ENCODE data around the gene EPS8L2. TPM values are rescaled to one million over a fixed set of nuclear protein-coding genes. Genes with fewer than 3 reads are reported as not detected.

The EPS8L2 gene
- total and polyA plus RNA-seq, 9 of the 15 experiments (the other 6 are each of a cell fraction or from before 2014, with no cell fraction given), result 0.75 to 17.0 (median 3.7) TPM

GRCh38 chr11:694563-695287 is 11.3 kb upstream of the EPS8L2 start, which contains the start of gene DEAF1 (continued):
- no peak for TF ChIP-seq POLR3A (IDR thresholded peaks at IDR 0.05; ENCODE audit: borderline replicate concordance, extremely low read depth, insufficient read depth, insufficient read length)
- no peak for TF ChIP-seq HOXB6 (CRISPR knock-in tag; IDR thresholded peaks at IDR 0.05; ENCODE audit: borderline replicate concordance)
- no peak for TF ChIP-seq NR2F6 (CRISPR knock-in tag; IDR thresholded peaks at IDR 0.05)
- TF ChIP-seq FOXJ2 (tag; IDR thresholded peaks at IDR 0.05), result no peak
- TF ChIP-seq TBP (optimal IDR thresholded peaks at IDR 0.05; ENCODE audit: low read depth, low read length), result peak; percentile 47
- no peak for TF ChIP-seq BHLHE40 (IDR thresholded peaks at IDR 0.05; ENCODE audit: low read length)
- TF ChIP-seq CHD1 (IDR thresholded peaks at IDR 0.05; ENCODE audit: low read length), result peak; percentile 66
- TF ChIP-seq MYNN (IDR thresholded peaks at IDR 0.05), result no peak
- no peak for TF ChIP-seq MYNN (CRISPR knock-in tag; IDR thresholded peaks at IDR 0.05)
- no peak for TF ChIP-seq FOXM1 (IDR thresholded peaks at IDR 0.05; ENCODE audit: low read depth)
- no peak; the same call in 1 of the 2 replicates for TF ChIP-seq FOXM1 (CRISPR knock-in tag; IDR thresholded peaks at IDR 0.05; ENCODE audit: low read depth)
- TF ChIP-seq ZHX1 (conservative IDR thresholded peaks at IDR 0.05; ENCODE audit: low read length), result no peak
- no peak for TF ChIP-seq FOS (IDR thresholded peaks at IDR 0.05; ENCODE audit: extremely low read depth, insufficient read length)
- TF ChIP-seq KLF16 (IDR thresholded peaks at IDR 0.05), result no peak
- no peak for TF ChIP-seq ZBTB49 (CRISPR knock-in tag; IDR thresholded peaks at IDR 0.05; ENCODE audit: borderline replicate concordance)
- TF ChIP-seq GTF2B (IDR thresholded peaks at IDR 0.05; ENCODE audit: extremely low read depth, insufficient read length), result no peak
- TF ChIP-seq THRAP3 (IDR thresholded peaks at IDR 0.05; ENCODE audit: borderline replicate concordance), result no peak
- no peak for TF ChIP-seq PKNOX1 (IDR thresholded peaks at IDR 0.05)
- TF ChIP-seq GMEB1 (CRISPR knock-in tag; IDR thresholded peaks at IDR 0.05), result peak; percentile 39; the same call in 1 of the 2 replicates
